GM12864 (cell line): ENCODE results near the gene VGLL4.

Experiments used
- DNase-seq: peaks from one replicate; pipeline ENCODE4 v3.0.0-alpha.2; 2011; ENCODE audit warnings: low read depth
- H3K4me3 ChIP-seq: 2 replicates; pipeline ENCODE4 v1.5.1; 2011; ENCODE audit warnings: mild to moderate bottlenecking, low read depth, low read length, control low read depth
- CTCF ChIP-seq: IDR thresholded peaks from 2 replicates; pipeline ENCODE4 v1.5.1; 2011; ENCODE audit warnings: low read depth, mild to moderate bottlenecking, moderate library complexity, low read length, control low read depth, inconsistent platforms; ENCODE audit errors: missing control alignments

VGLL4 gene

GRCh38 chr3:11593318-11594034 is 50.2 kb downstream of the VGLL4 start:
- H3K4me3 ChIP-seq, result no peak overlapping the region
- no peak for DNase-seq

DNA sequence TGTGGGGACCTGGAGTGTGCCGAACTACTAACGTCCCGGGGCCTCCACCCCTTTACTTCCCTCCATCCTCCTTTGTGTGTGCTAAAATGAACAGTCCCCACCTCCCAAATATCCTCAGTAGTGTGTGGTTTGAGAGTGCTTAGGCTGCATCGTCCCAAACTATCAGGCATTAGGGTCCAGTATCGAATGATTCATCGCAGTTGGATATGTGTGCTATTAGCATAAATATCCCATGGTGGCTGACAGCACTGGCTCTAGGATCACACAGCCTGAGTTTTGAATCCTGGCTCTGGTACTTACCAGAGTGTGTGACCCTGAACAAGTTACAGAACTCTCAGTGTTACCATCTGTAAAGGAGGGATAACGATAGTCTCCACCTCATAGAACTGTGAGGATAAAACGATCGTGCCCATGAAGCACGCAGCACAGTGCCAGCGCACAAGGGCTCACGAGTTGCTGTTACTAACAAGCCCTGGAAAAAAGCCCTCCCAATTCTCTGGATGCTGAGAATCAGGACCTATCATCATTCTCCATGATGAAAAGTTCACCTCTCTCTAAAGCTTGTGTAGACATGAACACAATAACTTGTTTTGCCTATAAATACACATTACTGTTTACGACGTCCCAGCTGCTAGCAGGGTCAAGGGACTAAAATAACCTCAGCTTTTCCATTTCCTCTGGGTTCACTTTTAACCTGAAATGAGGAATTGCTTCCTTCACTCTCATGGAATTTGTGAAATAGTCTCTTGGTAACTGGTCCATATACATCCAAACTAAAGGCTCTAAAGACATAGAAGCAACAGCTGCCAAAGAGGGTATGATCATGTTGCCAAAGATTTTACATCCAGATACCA is 51.0 kb downstream of the VGLL4 start:
- H3K4me3 ChIP-seq, result no peak overlapping the region
- no peak for DNase-seq
- TF ChIP-seq CTCF, result no peak

More at GRCh38 chr3:11593318-11594034, 50.2 kb downstream of the VGLL4 start:
- TF ChIP-seq CTCF, result no peak

DNA sequence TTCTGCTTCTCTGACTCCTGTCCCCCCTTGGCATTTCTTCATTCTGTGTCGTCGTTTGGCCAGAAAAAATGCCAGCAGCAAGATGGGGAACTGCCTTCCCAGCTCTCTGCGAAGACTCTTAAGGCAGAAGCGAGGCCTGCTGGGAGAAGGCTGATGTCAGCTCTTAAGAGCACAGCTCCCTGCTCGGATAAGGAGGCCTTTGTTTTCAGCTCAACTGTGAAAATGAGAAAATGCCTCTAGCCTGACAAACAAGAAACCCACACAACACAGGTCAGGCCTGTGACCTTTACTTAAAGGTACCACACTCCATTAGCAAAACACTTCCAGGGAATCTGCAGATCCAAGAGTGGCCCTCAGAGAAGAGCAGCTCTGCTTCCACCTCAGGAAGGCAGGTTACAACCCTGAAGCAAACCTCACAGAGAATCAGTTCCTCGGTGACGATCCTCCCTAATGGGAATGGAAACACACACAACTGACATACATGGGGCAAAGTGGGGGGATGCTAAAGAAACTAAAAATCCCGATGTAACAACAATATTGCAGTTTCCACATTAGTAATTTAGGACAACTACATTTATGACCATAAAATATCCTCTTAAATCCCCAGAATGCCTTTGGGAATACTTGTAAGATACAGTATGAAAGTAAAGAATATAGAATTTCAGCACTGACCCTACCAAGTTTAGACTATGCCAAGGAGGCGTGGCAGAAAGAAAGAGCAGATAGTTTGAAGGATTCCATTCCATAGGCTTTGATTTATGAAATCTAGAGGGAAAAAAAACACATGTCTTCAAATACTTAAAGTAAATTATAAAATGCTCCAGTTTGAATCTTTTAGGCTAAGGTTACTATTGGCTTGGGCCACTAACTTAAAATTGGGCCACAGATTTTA is 52.1 kb downstream of the VGLL4 start:
- TF ChIP-seq CTCF, result no peak
- DNase-seq, result no peak
- H3K4me3 ChIP-seq, result no peak overlapping the region

DNA sequence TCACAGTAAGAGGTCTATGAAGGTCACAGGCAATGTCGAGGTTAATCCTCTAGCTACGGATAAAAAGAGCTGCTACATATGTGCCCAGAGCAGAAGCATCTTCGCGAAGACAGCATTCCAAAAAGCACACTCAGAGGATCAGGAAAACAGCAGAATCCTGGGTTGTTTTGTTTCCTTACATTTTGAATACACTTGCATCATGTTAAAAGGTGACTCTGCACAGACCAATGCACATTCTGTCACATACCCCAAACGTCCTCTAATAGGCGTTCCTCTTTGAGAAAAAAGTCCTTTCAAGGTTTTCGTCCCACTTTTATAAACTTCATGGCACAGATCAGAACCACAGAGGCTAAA is 52.7 kb downstream of the VGLL4 start:
- DNase-seq, result no peak
- no peak overlapping the region for H3K4me3 ChIP-seq
- no peak for TF ChIP-seq CTCF

- H3K4me3 ChIP-seq, result no peak overlapping the region
- TF ChIP-seq CTCF, result no peak
- no peak for DNase-seq
Observed at GRCh38 chr3:11589706-11590105, 54.0 kb downstream of the VGLL4 start.

DNA sequence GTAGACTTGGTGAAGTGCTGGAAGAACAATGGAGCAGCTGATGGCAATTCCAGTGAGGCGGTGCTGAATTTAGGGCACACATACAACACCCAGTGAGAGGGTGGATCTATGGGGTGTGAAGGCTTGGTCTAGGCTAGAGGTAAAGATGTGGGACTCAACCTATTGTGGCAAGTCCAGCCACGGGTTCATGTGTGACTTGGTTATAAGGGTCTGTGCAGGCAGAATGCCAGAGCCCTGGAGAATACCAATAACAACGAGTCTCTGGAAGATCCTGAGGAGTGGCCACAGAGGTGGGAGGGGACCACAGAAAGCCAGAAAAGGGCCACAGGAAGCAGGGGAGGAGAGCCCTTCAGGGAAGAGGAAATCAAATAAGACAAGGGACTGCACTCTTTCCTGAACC is 55.0 kb downstream of the VGLL4 start:
- no peak overlapping the region for H3K4me3 ChIP-seq
- TF ChIP-seq CTCF, result no peak
- DNase-seq, result no peak
